ENCODE measurements around the gene FGD2. TPM values are rescaled to one million over a fixed set of nuclear protein-coding genes. Genes with fewer than 3 reads are reported as not detected.

The FGD2 gene
- total RNA-seq, 2 donors from 2014 or later = 3.4 to 17.9 TPM

DNA sequence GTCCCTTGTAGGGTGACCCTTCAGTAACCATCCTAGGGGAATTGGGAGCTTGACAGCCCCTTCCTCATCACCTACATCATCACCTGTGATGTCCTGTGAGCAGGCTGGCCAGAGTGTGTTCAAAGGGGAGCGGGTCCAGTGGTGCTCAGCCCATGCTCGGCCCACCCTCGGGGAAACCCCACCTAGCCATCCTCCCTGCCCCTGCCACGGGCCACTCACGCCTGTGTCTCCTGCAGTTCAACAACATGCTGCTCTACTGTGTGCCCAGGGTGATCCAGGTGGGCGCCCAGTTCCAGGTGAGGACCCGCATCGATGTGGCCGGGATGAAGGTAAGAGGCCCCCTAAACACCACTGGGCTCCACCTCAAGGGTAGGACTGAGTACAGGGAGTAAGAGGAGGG is 10.1 kb downstream of the FGD2 start:
- intact Hi-C loops (cut with DNase I) = loop anchor here (10.0 kb wide), 1 partner anchor 131 kb away; the partner anchor contains the start of gene C6orf89
- 95% methylated on average over 9 of the region's 9 CpGs for WGBS
- H3K4me3 ChIP-seq = no peak overlapping the region
- H3K4me1 ChIP-seq (replicated peaks) = peaks cover 3% of the 10 kb centered on the region
- no peak overlapping the region for H3K27ac ChIP-seq
- H3K27me3 ChIP-seq (replicated peaks; ENCODE audit: insufficient read depth) = no peaks in the 10 kb centered on the region
- DNase-seq (ENCODE audit: low spot score) = no peak
- TF ChIP-seq POLR2AphosphoS5 (IDR thresholded peaks at IDR 0.05) = no peak
- TF ChIP-seq, protein P1, sequence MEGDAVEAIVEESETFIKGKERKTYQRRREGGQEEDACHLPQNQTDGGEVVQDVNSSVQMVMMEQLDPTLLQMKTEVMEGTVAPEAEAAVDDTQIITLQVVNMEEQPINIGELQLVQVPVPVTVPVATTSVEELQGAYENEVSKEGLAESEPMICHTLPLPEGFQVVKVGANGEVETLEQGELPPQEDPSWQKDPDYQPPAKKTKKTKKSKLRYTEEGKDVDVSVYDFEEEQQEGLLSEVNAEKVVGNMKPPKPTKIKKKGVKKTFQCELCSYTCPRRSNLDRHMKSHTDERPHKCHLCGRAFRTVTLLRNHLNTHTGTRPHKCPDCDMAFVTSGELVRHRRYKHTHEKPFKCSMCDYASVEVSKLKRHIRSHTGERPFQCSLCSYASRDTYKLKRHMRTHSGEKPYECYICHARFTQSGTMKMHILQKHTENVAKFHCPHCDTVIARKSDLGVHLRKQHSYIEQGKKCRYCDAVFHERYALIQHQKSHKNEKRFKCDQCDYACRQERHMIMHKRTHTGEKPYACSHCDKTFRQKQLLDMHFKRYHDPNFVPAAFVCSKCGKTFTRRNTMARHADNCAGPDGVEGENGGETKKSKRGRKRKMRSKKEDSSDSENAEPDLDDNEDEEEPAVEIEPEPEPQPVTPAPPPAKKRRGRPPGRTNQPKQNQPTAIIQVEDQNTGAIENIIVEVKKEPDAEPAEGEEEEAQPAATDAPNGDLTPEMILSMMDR (IDR thresholded peaks at IDR 0.05) = no peak
- TF ChIP-seq POLR2A (IDR thresholded peaks at IDR 0.05) = no peak
- H3K36me3 ChIP-seq = no peaks in the 10 kb centered on the region
- no peaks in the 10 kb centered on the region for H3K9me3 ChIP-seq

DNA sequence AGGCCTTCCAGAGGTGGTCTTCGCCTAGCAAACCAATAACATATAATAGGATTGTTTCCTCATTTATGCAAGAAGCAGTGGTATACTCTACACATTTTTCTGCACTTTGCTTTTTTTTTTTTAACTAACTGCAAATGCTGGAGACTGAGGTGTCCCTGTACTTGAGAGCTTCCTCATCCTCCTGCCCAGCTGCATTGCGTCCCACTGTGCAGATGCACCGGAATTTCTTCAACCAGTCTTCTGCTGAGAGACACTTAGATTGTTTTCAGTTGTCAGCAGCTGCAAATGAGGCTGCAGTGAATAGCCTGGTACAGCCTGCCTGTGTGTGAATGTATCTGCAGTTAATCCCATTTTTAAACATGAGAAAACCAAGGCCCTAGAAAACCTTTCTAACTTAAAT is 11.5 kb downstream of the FGD2 start:
- H3K9me3 ChIP-seq = no peaks in the 10 kb centered on the region
- H3K4me1 ChIP-seq (replicated peaks) = peaks cover 3% of the 10 kb centered on the region
- no peak overlapping the region for H3K4me3 ChIP-seq
- intact Hi-C loops (cut with DNase I) = loop anchor here (10.0 kb wide), 1 partner anchor 132 kb away; the partner anchor contains the start of gene C6orf89
- no peaks in the 10 kb centered on the region for H3K36me3 ChIP-seq
- no peak for DNase-seq (ENCODE audit: low spot score)
- TF ChIP-seq, protein P1 (IDR thresholded peaks at IDR 0.05) = no peak
- no peak for TF ChIP-seq POLR2A (IDR thresholded peaks at IDR 0.05)
- no peak for TF ChIP-seq POLR2AphosphoS5 (IDR thresholded peaks at IDR 0.05)
- 77% methylated on average over 3 of the region's 3 CpGs for WGBS
- no peak overlapping the region for H3K27ac ChIP-seq
- H3K27me3 ChIP-seq (replicated peaks; ENCODE audit: insufficient read depth) = no peaks in the 10 kb centered on the region

DNA sequence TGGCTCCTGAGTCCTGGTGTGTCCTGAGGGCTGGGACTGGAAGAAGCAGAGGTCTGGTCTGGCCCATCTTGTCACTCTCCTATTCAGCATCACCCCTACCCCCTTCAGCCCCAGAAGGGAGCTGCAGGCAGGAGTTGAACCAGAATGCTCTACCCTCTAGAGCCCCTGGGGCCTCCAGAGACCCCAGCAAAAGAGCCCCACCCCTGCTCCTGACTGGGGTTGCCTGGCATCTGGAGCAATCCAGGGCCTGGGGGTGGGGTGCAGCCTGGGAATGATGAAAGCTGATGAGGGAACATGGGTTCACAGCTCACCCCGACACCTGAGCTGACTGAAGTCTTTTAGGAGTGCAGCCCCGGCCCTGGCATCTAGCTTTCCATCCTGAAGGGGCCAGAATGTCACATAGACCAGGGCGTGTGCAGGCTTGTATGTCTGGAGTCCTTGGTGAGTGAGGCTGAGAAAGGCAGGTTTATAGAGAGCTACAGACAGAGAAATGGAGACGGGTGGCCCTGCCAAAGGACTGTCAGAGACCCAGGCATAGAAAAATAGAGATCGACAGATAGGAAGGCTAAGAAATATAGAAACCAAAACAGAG is 12.2 kb downstream of the FGD2 start:
- intact Hi-C loops (cut with DNase I) = loop anchor here (2.0 to 10.0 kb wide), 2 partner anchors 33 to 133 kb away; partner anchors contain the start of gene C6orf89
- TF ChIP-seq, protein P1 (IDR thresholded peaks at IDR 0.05) = no peak
- TF ChIP-seq POLR2AphosphoS5 (IDR thresholded peaks at IDR 0.05) (no peak), POLR2A (IDR thresholded peaks at IDR 0.05) (no peak)
- peak; percentile 33 for DNase-seq (ENCODE audit: low spot score)
- Histone ChIP-seq H3K36me3 (no peaks in the 10 kb centered on the region), H3K27ac (peak overlapping the region; percentile 42 to 46), H3K4me3 (no peak overlapping the region), H3K9me3 (no peaks in the 10 kb centered on the region), H3K27me3 (replicated peaks; ENCODE audit: insufficient read depth) (no peaks in the 10 kb centered on the region), H3K4me1 (replicated peaks) (peaks cover 3% of the 10 kb centered on the region)
- 21% methylated on average over 5 of the region's 5 CpGs for WGBS

DNA sequence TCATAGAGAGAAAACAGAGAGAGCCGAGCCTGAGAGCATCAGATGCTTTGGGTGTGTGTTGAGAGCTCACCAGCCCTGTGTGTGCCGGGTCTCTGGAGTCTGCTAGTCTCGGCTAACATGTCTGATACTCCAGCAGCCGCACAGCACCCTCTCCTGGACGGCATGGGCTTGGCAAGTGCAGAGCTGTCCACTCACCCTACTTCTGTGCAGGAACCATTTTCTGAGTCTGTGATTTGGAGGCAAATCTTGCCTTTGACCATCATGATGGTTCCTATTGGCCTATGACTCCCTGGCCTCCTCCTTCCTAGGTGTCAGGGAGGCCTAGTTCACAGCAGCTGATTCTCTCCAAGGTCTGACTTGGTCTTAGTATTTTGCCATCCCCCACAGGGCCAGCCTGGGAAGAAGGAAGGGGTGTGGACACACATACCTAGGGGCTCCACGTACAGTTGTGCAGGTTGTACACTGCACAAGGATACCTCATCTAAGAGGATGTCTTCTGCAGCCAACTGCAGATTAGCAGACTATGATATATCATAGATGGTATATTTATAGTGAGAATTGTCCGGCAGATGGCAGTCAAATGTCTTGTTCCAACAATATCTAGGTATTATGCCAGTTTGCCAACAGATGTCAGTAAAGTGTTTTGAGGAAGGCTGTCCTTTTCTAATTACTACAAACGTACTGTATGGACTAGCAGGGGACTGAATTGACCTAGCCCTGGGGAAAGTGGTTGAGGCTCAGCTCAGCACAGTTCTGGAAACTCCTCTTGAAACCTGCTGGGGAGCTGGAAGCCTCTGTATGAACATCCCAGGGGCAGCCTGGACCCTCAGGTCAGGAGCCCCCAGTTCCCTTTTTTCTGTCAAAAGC is 13.0 kb downstream of the FGD2 start:
- DNase-seq (ENCODE audit: low spot score) = peak; percentile 90
- no peaks in the 10 kb centered on the region for H3K36me3 ChIP-seq
- H3K4me3 ChIP-seq = no peak overlapping the region
- TF ChIP-seq POLR2A (IDR thresholded peaks at IDR 0.05) (peak; percentile 7), POLR2AphosphoS5 (IDR thresholded peaks at IDR 0.05) (peak; percentile 65)
- TF ChIP-seq, protein P1 (IDR thresholded peaks at IDR 0.05) = peak; percentile 41 to 93 (median 80)
- 3% methylated on average over 8 of the region's 8 CpGs for WGBS
- intact Hi-C loops (cut with DNase I) = loop anchor here (2.0 to 10.0 kb wide), 2 partner anchors 34 to 134 kb away; partner anchors contain the start of gene C6orf89
- peaks cover 3% of the 10 kb centered on the region for H3K4me1 ChIP-seq (replicated peaks)
- no peaks in the 10 kb centered on the region for H3K27me3 ChIP-seq (replicated peaks; ENCODE audit: insufficient read depth)
- peak overlapping the region; percentile 42 to 58 for H3K27ac ChIP-seq
- no peaks in the 10 kb centered on the region for H3K9me3 ChIP-seq

All from prostate gland (tissue), 2 donors.